SK-N-SH treated with all-trans-retinoic acid at 6 μM for 48 hours (cell line): ENCODE results near the gene CA7.

Experiments used
- OSR1 ChIP-seq: fragments of 250-450 bp; sonication (Bioruptor Pico); IDR thresholded peaks from 2 replicates; pipeline ENCODE4 v1.8.0; 2022; ENCODE audit warnings: moderate library complexity, mild to moderate bottlenecking, inconsistent platforms
- PATZ1 ChIP-seq: fragments of 250-450 bp; sonication (Bioruptor Pico); IDR thresholded peaks from 2 replicates; pipeline ENCODE4 v1.8.0; 2020; ENCODE audit warnings: mild to moderate bottlenecking, moderate library complexity, borderline replicate concordance
- RARB ChIP-seq: fragments of 250-450 bp; sonication (Bioruptor Pico); IDR thresholded peaks from 2 replicates; pipeline ENCODE4 v1.8.0; 2021; ENCODE audit warnings: mild to moderate bottlenecking, moderate library complexity
- TCF4 ChIP-seq: fragments of 250-450 bp; sonication (Bioruptor Pico); IDR thresholded peaks from 2 replicates; pipeline ENCODE4 v1.8.0; 2021; ENCODE audit warnings: mild to moderate bottlenecking, moderate library complexity, borderline replicate concordance
- TOX ChIP-seq: fragments of 250-450 bp; sonication (Bioruptor Pico); IDR thresholded peaks from 2 replicates; pipeline ENCODE4 v1.8.0; 2021; ENCODE audit warnings: mild to moderate bottlenecking, moderate library complexity, borderline replicate concordance
- ZFP3 ChIP-seq: fragments of 250-450 bp; sonication (Bioruptor Pico); IDR thresholded peaks from 2 replicates; pipeline ENCODE4 v1.5.0; 2020; ENCODE audit warnings: mild to moderate bottlenecking, moderate library complexity
- ZFP30 ChIP-seq: fragments of 450-650 bp; formaldehyde crosslinking; IDR thresholded peaks from 2 replicates; pipeline ENCODE4 v1.5.0; 2022; ENCODE audit warnings: mild to moderate bottlenecking, moderate library complexity
- ZNF8 ChIP-seq: fragments of 450-650 bp; formaldehyde crosslinking; IDR thresholded peaks from 2 replicates; pipeline ENCODE4 v1.5.0; 2020; ENCODE audit warnings: mild to moderate bottlenecking, moderate library complexity
- TF ChIP-seq, protein P1 (sequence below): fragments of 250-450 bp; sonication (Bioruptor Pico); IDR thresholded peaks from 2 replicates; pipeline ENCODE4 v1.5.1; 2020; ENCODE audit warnings: low read depth, mild to moderate bottlenecking, moderate library complexity

GRCh38 chr16:66798161-66798560, 46.1 kb upstream of the CA7 start:
- TF ChIP-seq ZNF8 (no peak), ZFP30 (CRISPR knock-in tag) (no peak), OSR1 (CRISPR knock-in tag) (no peak), PATZ1 (CRISPR knock-in tag) (no peak), RARB (CRISPR knock-in tag) (no peak), TCF4 (no peak), TOX (CRISPR knock-in tag) (no peak), ZFP3 (CRISPR knock-in tag) (no peak)
- TF ChIP-seq, protein P1, sequence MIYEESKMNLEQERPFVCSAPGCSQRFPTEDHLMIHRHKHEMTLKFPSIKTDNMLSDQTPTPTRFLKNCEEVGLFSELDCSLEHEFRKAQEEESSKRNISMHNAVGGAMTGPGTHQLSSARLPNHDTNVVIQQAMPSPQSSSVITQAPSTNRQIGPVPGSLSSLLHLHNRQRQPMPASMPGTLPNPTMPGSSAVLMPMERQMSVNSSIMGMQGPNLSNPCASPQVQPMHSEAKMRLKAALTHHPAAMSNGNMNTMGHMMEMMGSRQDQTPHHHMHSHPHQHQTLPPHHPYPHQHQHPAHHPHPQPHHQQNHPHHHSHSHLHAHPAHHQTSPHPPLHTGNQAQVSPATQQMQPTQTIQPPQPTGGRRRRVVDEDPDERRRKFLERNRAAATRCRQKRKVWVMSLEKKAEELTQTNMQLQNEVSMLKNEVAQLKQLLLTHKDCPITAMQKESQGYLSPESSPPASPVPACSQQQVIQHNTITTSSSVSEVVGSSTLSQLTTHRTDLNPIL (CRISPR knock-in tag): no peak
